Trophoblast cell (in vitro differentiated cells and primary cell): ENCODE measurements around the gene MYO10.
A peak's percentile ranks its signal among the peaks of the same experiment; 100 is the strongest.

ENCODE experiments used
- DNase-seq, 2 donors: peaks; one replicate each; pipeline ENCODE4 v3.0.0-alpha.2; 2016
- H2AFZ ChIP-seq: 2 replicates; pipeline ENCODE4 v1.6.1; 2013; ENCODE audit warnings: low read length, moderate library complexity, mild to moderate bottlenecking; ENCODE audit not compliant: insufficient read depth, poor library complexity
- H2AK5ac ChIP-seq: 2 replicates; pipeline ENCODE4 v1.6.1; 2013; ENCODE audit warnings: mild to moderate bottlenecking, low read length
- H2BK120ac ChIP-seq: 2 replicates; pipeline ENCODE4 v1.6.1; 2013; ENCODE audit warnings: low read length, mild to moderate bottlenecking, moderate library complexity; ENCODE audit not compliant: insufficient read depth, poor library complexity
- H2BK12ac ChIP-seq: 2 replicates; pipeline ENCODE4 v1.6.1; 2013; ENCODE audit warnings: mild to moderate bottlenecking, low read length, moderate library complexity
- H2BK5ac ChIP-seq: 2 replicates; pipeline ENCODE4 v1.6.1; 2013; ENCODE audit warnings: low read length, low read depth, moderate library complexity, mild to moderate bottlenecking; ENCODE audit not compliant: poor library complexity
- H3K14ac ChIP-seq: 2 replicates; pipeline ENCODE4 v1.6.1; 2013; ENCODE audit warnings: mild to moderate bottlenecking, low read length
- H3K18ac ChIP-seq: 2 replicates; pipeline ENCODE4 v1.6.1; 2013; ENCODE audit warnings: mild to moderate bottlenecking, low read length
- H3K23ac ChIP-seq: 2 replicates; pipeline ENCODE4 v1.6.1; 2013; ENCODE audit warnings: low read length
- H3K27ac ChIP-seq: 2 replicates; pipeline ENCODE4 v1.5.1; 2013; ENCODE audit warnings: low read depth, mild to moderate bottlenecking, inconsistent platforms, low read length, moderate library complexity
- H3K27me3 ChIP-seq: 2 replicates; pipeline ENCODE4 v1.6.1; 2013; ENCODE audit warnings: inconsistent platforms, mild to moderate bottlenecking, low read length, moderate library complexity; ENCODE audit not compliant: insufficient read depth
- H3K36me3 ChIP-seq, 2 experiments: 1 replicate in 1 of 2; 2 replicates in 1 of 2; pipeline ENCODE4 v1.6.1; 2013; ENCODE audit warnings: low read length in 2 of 2, mild to moderate bottlenecking in 2 of 2, moderate library complexity in 1 of 2; ENCODE audit not compliant: insufficient read depth in 2 of 2, control insufficient read depth in 1 of 2
- H3K4ac ChIP-seq: 2 replicates; pipeline ENCODE4 v1.6.1; 2013; ENCODE audit warnings: low read depth, mild to moderate bottlenecking, low read length, moderate library complexity
- H3K4me1 ChIP-seq, 2 experiments: 1 replicate in 1 of 2; 2 replicates in 1 of 2; pipeline ENCODE4 v1.6.1; 2013; ENCODE audit warnings: low read length in 2 of 2, mild to moderate bottlenecking in 2 of 2, moderate library complexity in 1 of 2; ENCODE audit not compliant: insufficient read depth in 2 of 2, control insufficient read depth in 1 of 2
- H3K4me2 ChIP-seq: 2 replicates; pipeline ENCODE4 v1.6.1; 2013; ENCODE audit warnings: inconsistent platforms, mild to moderate bottlenecking, low read length, moderate library complexity
- H3K4me3 ChIP-seq: 2 replicates; pipeline ENCODE4 v1.5.1; 2013; ENCODE audit warnings: mild to moderate bottlenecking, low read depth, low read length, inconsistent platforms
- H3K79me1 ChIP-seq: one replicate; pipeline ENCODE4 v1.6.1; 2013; ENCODE audit warnings: low read length
- H3K79me2 ChIP-seq: 2 replicates; pipeline ENCODE4 v1.6.1; 2013; ENCODE audit warnings: low read length, mild to moderate bottlenecking; ENCODE audit not compliant: control insufficient read depth, insufficient read depth, poor library complexity
- H3K9ac ChIP-seq: 2 replicates; pipeline ENCODE4 v1.6.1; 2013; ENCODE audit warnings: mild to moderate bottlenecking, low read length
- H3K9me3 ChIP-seq: 2 replicates; pipeline ENCODE4 v1.6.1; 2013; ENCODE audit warnings: low read depth, mild to moderate bottlenecking, control low read depth, inconsistent platforms, low read length; ENCODE audit not compliant: insufficient read depth
- H4K12ac ChIP-seq: 2 replicates; pipeline ENCODE4 v1.6.1; 2013; ENCODE audit warnings: low read depth, mild to moderate bottlenecking, low read length, moderate library complexity
- H4K8ac ChIP-seq: 2 replicates; pipeline ENCODE4 v1.6.1; 2013; ENCODE audit warnings: low read depth, mild to moderate bottlenecking, low read length, moderate library complexity
- H4K91ac ChIP-seq: one replicate; pipeline ENCODE4 v1.6.1; 2013; ENCODE audit warnings: low read depth, mild to moderate bottlenecking, low read length, moderate library complexity
- WGBS: extraction: QIAGEN DNeasy Blood & Tissue Kit; methylation state at CpG from one replicate; pipeline ENCODE4 v1.1.7; 2013; ENCODE audit warnings: missing lambda C conversion rate; ENCODE audit not compliant: insufficient read length, insufficient coverage; ENCODE audit errors: extremely low coverage; 5-methylcytosine and 5-hydroxymethylcytosine counted together

The MYO10 gene

DNA sequence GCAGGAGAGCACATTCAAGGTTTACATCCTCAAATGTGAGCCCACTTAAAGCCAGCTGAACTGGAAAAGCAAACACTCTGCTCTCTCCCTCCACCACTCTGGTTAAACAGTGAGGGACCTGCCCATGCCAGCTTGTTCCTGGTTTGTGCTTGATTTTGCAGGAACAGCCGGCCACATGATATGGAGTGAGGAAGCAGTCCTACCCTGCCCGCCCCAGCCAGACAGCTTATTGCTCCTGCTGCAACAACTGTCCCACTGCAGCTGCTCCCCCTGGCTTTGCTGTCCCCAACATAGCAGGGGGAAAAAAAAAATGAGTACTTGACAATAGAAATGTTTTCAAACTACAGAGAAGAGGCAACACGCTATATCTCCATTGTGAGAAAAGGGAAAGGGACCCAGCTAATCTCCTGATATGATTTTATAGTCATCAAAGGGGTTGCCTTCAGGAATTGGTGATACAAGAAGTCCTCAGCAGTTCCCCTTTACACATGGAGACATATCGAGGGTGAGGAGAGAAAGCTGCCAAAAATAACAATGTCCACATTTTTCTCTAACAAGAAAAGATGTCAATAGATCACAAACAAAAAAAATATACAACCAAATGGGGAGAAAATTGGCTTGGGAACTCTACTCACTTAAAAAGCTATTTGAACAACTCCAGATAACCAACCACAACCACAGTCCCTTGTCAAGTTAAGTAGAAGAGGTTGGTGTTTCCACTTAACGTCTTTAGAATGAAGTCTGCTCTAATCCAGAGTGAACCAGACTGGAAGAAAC is 4.6 kb downstream of the MYO10 start:
- Histone ChIP-seq H3K9me3 (no peaks in the 10 kb centered on the region), H2BK120ac (no peak overlapping the region), H3K4me1 (peaks cover 3 to 8% of the 10 kb centered on the region in 2 experiments), H3K14ac (no peak overlapping the region), H4K91ac (no peak overlapping the region), H2BK5ac (no peak overlapping the region), H3K18ac (no peak overlapping the region), H4K12ac (no peak overlapping the region), H3K4me2 (no peak overlapping the region), H3K27ac (no peak overlapping the region), H2AK5ac (no peak overlapping the region), H3K36me3 (no peaks in the 10 kb centered on the region), H3K4me3 (no peak overlapping the region), H2AFZ (no peak overlapping the region), H3K27me3 (no peaks in the 10 kb centered on the region), H3K79me1 (peaks cover 8% of the 10 kb centered on the region), H3K79me2 (peaks cover 10% of the 10 kb centered on the region), H4K8ac (no peak overlapping the region), H3K23ac (no peak overlapping the region), H2BK12ac (no peak overlapping the region), H3K4ac (peak overlapping the region; percentile 61), H3K9ac (no peak overlapping the region)
- no CpG with 5 or more reads among the region's 5 CpGs for WGBS
- DNase-seq, result no peak

DNA sequence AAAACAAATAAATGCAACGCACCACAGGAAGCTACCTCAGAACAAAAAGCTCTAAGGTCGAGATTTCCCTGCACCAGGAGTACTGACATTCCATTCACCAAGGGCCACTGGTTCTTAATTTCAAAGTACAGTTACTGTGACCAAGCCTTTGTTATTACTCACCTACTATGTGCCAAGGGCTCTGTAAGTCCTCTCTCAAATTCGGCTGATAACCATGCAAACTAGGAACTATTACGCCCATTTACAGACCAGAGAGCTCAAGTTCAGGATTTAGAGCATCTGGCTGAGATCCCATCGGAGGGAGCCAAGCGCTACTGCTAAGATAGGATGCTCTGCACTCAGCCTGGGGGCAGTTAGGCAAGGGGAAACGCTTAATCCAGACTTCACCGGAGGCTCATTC is 5.6 kb downstream of the MYO10 start:
- Histone ChIP-seq H3K79me2 (peaks cover 6% of the 10 kb centered on the region), H3K4ac (no peak overlapping the region), H2AFZ (no peak overlapping the region), H3K4me2 (no peak overlapping the region), H3K23ac (no peak overlapping the region), H3K36me3 (no peaks in the 10 kb centered on the region), H3K14ac (no peak overlapping the region), H3K4me1 (peaks cover 3 to 8% of the 10 kb centered on the region in 2 experiments), H3K27me3 (no peaks in the 10 kb centered on the region), H4K91ac (no peak overlapping the region), H3K27ac (no peak overlapping the region), H2BK5ac (no peak overlapping the region), H3K4me3 (no peak overlapping the region), H3K18ac (no peak overlapping the region), H4K8ac (no peak overlapping the region), H3K9ac (no peak overlapping the region), H2BK12ac (no peak overlapping the region), H2AK5ac (no peak overlapping the region), H3K79me1 (peaks cover 2% of the 10 kb centered on the region), H3K9me3 (no peaks in the 10 kb centered on the region), H2BK120ac (no peak overlapping the region), H4K12ac (no peak overlapping the region)
- peak in 1 of 2 donors; percentile 26 for DNase-seq
- WGBS, result no CpG with 5 or more reads among the region's 8 CpGs

DNA sequence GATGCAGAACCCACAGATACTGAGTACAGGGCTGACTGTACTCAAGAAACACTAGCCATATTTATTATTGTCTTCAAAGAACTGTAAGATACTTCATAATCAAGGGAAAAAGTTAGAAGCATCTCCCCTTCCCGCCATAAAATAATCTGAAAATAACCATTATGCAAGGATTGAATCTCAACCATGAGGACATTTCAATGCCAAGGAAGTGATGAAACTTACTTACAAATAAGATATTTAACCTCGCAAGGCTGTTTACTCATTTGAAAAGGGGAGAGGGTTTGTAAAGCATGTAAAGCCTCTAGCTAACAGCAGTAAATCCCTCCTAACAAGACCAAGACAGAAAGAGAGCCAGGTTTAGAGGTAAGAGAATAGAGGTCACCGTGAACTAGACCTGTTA is 6.3 kb downstream of the MYO10 start:
- peaks cover 2% of the 10 kb centered on the region for H3K79me2 ChIP-seq
- no peak overlapping the region for H3K27ac ChIP-seq
- H3K23ac ChIP-seq, result no peak overlapping the region
- no peak overlapping the region for H3K9ac ChIP-seq
- no peak overlapping the region for H2BK5ac ChIP-seq
- H4K91ac ChIP-seq, result no peak overlapping the region
- no CpG with 5 or more reads among the region's 3 CpGs for WGBS
- no peak overlapping the region for H2AK5ac ChIP-seq
- H3K27me3 ChIP-seq, result no peaks in the 10 kb centered on the region
- no peak overlapping the region for H3K4me2 ChIP-seq
- H3K4ac ChIP-seq, result no peak overlapping the region
- H2BK120ac ChIP-seq, result no peak overlapping the region
- H3K36me3 ChIP-seq, result no peaks in the 10 kb centered on the region
- no peak overlapping the region for H4K8ac ChIP-seq
- no peak overlapping the region for H2AFZ ChIP-seq
- H3K18ac ChIP-seq, result no peak overlapping the region
- no peaks in the 10 kb centered on the region for H3K79me1 ChIP-seq
- H2BK12ac ChIP-seq, result no peak overlapping the region
- no peaks in the 10 kb centered on the region for H3K9me3 ChIP-seq
- H3K4me3 ChIP-seq, result no peak overlapping the region
- H3K4me1 ChIP-seq, result peaks cover 3 to 8% of the 10 kb centered on the region in 2 experiments
- H4K12ac ChIP-seq, result no peak overlapping the region
- no peak overlapping the region for H3K14ac ChIP-seq
- DNase-seq, result no peak

DNA sequence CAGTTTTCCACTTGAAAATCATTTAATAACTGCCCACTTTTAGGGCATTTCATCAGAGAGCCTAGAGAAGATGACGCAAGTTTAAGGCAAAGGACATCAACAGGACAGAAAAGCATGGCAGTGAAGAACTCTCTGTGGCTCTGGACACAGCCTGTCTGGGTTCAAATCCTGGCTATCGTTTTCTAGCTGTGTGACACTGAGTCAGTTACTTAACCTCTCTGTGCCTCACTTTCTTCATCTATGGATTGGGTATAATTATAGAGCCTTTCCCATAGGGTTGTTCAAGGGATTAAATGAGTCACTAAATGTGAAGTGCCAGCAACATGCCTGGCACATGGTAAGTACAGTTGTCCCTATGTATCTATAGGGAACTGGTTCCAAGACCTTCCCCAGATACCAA is 6.7 kb downstream of the MYO10 start:
- no peak overlapping the region for H2BK5ac ChIP-seq
- H3K36me3 ChIP-seq, result no peaks in the 10 kb centered on the region
- H2BK120ac ChIP-seq, result no peak overlapping the region
- H3K14ac ChIP-seq, result no peak overlapping the region
- H3K4me2 ChIP-seq, result no peak overlapping the region
- no peak for DNase-seq
- H3K79me2 ChIP-seq, result peaks cover 2% of the 10 kb centered on the region
- no peak overlapping the region for H3K27ac ChIP-seq
- no peak overlapping the region for H3K18ac ChIP-seq
- no peak overlapping the region for H2AK5ac ChIP-seq
- H3K79me1 ChIP-seq, result no peaks in the 10 kb centered on the region
- H3K9ac ChIP-seq, result no peak overlapping the region
- no peak overlapping the region for H3K23ac ChIP-seq
- H4K12ac ChIP-seq, result no peak overlapping the region
- no peak overlapping the region for H2AFZ ChIP-seq
- H3K4me1 ChIP-seq, result peaks cover 3 to 8% of the 10 kb centered on the region in 2 experiments
- no peak overlapping the region for H4K8ac ChIP-seq
- H3K4ac ChIP-seq, result peak overlapping the region; percentile 80
- H4K91ac ChIP-seq, result no peak overlapping the region
- no CpG with 5 or more reads among the region's 2 CpGs for WGBS
- no peaks in the 10 kb centered on the region for H3K9me3 ChIP-seq
- no peak overlapping the region for H2BK12ac ChIP-seq
- H3K4me3 ChIP-seq, result no peak overlapping the region
- no peaks in the 10 kb centered on the region for H3K27me3 ChIP-seq
